Peyer's patch (tissue), 4 donors: ENCODE measurements around the gene THBD.

Experiments
- CTCF ChIP-seq, 6 experiments: fragments of 450-650 bp in 4 of 6; fragments of 200-600 bp in 2 of 6; sonication (generic) in 1 of 6; IDR thresholded peaks; one replicate each; pipeline ENCODE4 v1.5.1; 2017 to 2019; ENCODE audit warnings: antibody characterized with exemption in 6 of 6, mild to moderate bottlenecking in 3 of 6, moderate library complexity in 1 of 6
- POLR2A ChIP-seq, 2 donors: fragments of 450-650 bp; IDR thresholded peaks; one replicate each; pipeline ENCODE4 v1.5.1; 2017; ENCODE audit warnings: antibody characterized with exemption in 2 of 2, mild to moderate bottlenecking in 2 of 2, moderate library complexity in 2 of 2

GRCh38 chr20:23013429-23013828 lies 36.0 kb downstream of the THBD start:
- TF ChIP-seq CTCF (IDR thresholded peaks at IDR 0.05) (no peak), POLR2A (IDR thresholded peaks at IDR 0.05) (no peak)
